Gastroesophageal sphincter (tissue), 3 donors: ENCODE results near the gene TCERG1.

ENCODE experiments used
- CTCF ChIP-seq, 4 experiments: fragments of 200-600 bp in 2 of 4; fragments of 450-650 bp in 2 of 4; sonication (generic) in 1 of 4; IDR thresholded peaks; one replicate each; pipeline ENCODE4 v1.5.1; 2017 to 2019; ENCODE audit warnings: antibody characterized with exemption in 4 of 4, mild to moderate bottlenecking in 2 of 4, moderate library complexity in 2 of 4
- EP300 ChIP-seq: sonication (generic); formaldehyde crosslinking; IDR thresholded peaks from one replicate; pipeline ENCODE4 v1.6.1; 2017; ENCODE audit warnings: antibody characterized with exemption, mild to moderate bottlenecking
- POLR2A ChIP-seq, 2 donors: fragments of 450-650 bp; IDR thresholded peaks; one replicate each; pipeline ENCODE4 v1.6.1; 2017; ENCODE audit warnings: antibody characterized with exemption in 2 of 2, mild to moderate bottlenecking in 2 of 2, moderate library complexity in 1 of 2
- POLR2AphosphoS5 ChIP-seq: sonication (generic); formaldehyde crosslinking; IDR thresholded peaks from one replicate; pipeline ENCODE4 v1.6.1; 2017; ENCODE audit warnings: antibody characterized with exemption

- TF ChIP-seq EP300 (no peak), POLR2AphosphoS5 (no peak), POLR2A (IDR thresholded peaks at IDR 0.05) (no peak), CTCF (IDR thresholded peaks at IDR 0.05) (no peak)
Measured at GRCh38 chr5:146441896-146442295, 5.2 kb upstream of the TCERG1 start.
